Measurements from ENCODE around the gene SEL1L3. TPM values are rescaled to one million over a fixed set of nuclear protein-coding genes. Genes with fewer than 3 reads are reported as not detected.

SEL1L3 gene
- total and polyA plus RNA-seq, 9 of the 15 experiments (the other 6 are each of a cell fraction or from before 2014, with no cell fraction given): 10.0 to 44.3 (median 21.6) TPM

GRCh38 chr4:25847329-25847728 is 15.5 kb downstream of the SEL1L3 start:
- CTCF ChIA-PET (ENCODE audit: low intra/inter-chr PET ratio): no interaction called here
- H3K4me1 ChIP-seq (replicated peaks in 1 of 2; ENCODE audit: control insufficient read depth in 2 of 2, insufficient read depth in 2 of 2, low read length in 2 of 2): peaks cover 0 to 12% of the 10 kb centered on the region in 2 experiments; a peak in 4 of 5 replicates
- no peak overlapping the region for H3K4me2 ChIP-seq (ENCODE audit: insufficient read depth, low read length)
- no peaks in the 10 kb centered on the region for H3K9me1 ChIP-seq (ENCODE audit: control insufficient read depth, insufficient read depth, low read length)
- H4K20me1 ChIP-seq (replicated peaks; ENCODE audit: control insufficient read depth, insufficient read depth, low read length): peaks cover 12% of the 10 kb centered on the region; the same call in 1 of the 2 replicates
- no peak overlapping the region for H2AFZ ChIP-seq (ENCODE audit: low read depth, low read length)
- H3K9ac ChIP-seq (ENCODE audit: insufficient read depth in 1 of 2, low read depth in 2 of 2, low read length in 2 of 2): no peak overlapping the region
- no peak for FAIRE-seq
- whole genome bisulfite sequencing (ENCODE audit: insufficient coverage, low coverage, missing lambda C conversion rate): 87% methylated on average over 7 of the region's 7 CpGs
- no peak overlapping the region for H3K27ac ChIP-seq (ENCODE audit: extremely low read depth, low read depth, low read length)
- POLR2A ChIA-PET: interaction anchor here (1.4 kb wide), 1 partner anchor 20 kb away, joined by 3 read pairs; no protein-coding TSS in a partner anchor
- no peak overlapping the region for H3K4me3 ChIP-seq
- in situ Hi-C loops (cut with MboI) (no loop called here), intact Hi-C loops (cut with micrococcal nuclease) (no loop called here)
- BruUV-seq (replicated peaks): no TSS peak
- H3K36me3 ChIP-seq (ENCODE audit: control insufficient read depth, insufficient read depth, low read length): peaks cover 15% of the 10 kb centered on the region; the same call in 2 of the 3 replicates
- ATAC-seq: no peak
- peaks cover 23% of the 10 kb centered on the region; the same call in 2 of the 3 replicates for H3K79me2 ChIP-seq (ENCODE audit: control insufficient read depth, insufficient read depth, low read length)
- H3K27me3 ChIP-seq (ENCODE audit: control insufficient read depth in 2 of 2, insufficient read depth in 2 of 2, low read length in 2 of 2): no peaks in the 10 kb centered on the region
- no peak for TF ChIP-seq ZEB2 (IDR thresholded peaks at IDR 0.05)
- TF ChIP-seq ZBTB26 (CRISPR knock-in tag; IDR thresholded peaks at IDR 0.05): no peak
- no peak for TF ChIP-seq ZNF586 (CRISPR knock-in tag; conservative IDR thresholded peaks at IDR 0.05)
- no peak for TF ChIP-seq RUNX1 (IDR thresholded peaks at IDR 0.05; ENCODE audit: low read depth)
- TF ChIP-seq ZNF197 (CRISPR knock-in tag; IDR thresholded peaks at IDR 0.05; ENCODE audit: low read depth): no peak
- TF ChIP-seq ZNF511 (CRISPR knock-in tag; IDR thresholded peaks at IDR 0.05): no peak
- no peak for TF ChIP-seq JUNB (CRISPR knock-in tag; conservative IDR thresholded peaks at IDR 0.05)
- no peak for TF ChIP-seq PRPF4 (IDR thresholded peaks at IDR 0.05; ENCODE audit: insufficient read depth, low read depth, low read length, poor library complexity, severe bottlenecking)
- TF ChIP-seq SETDB1 (IDR thresholded peaks at IDR 0.05; ENCODE audit: low read length): no peak
- TF ChIP-seq ZC3H4 (CRISPR knock-in tag; IDR thresholded peaks at IDR 0.05; ENCODE audit: borderline replicate concordance): no peak
- no peak for TF ChIP-seq SFPQ (IDR thresholded peaks at IDR 0.05; ENCODE audit: low read depth, low read length)
- TF ChIP-seq HDAC3 (IDR thresholded peaks at IDR 0.05; ENCODE audit: borderline replicate concordance, partially characterized antibody): no peak
- no peak for TF ChIP-seq ASH1L (IDR thresholded peaks at IDR 0.05; ENCODE audit: borderline replicate concordance, low read depth, partially characterized antibody)
- TF ChIP-seq GTF2F1 (IDR thresholded peaks at IDR 0.05; ENCODE audit: low read depth, low read length): no peak
- TF ChIP-seq FOXP4 (CRISPR knock-in tag; IDR thresholded peaks at IDR 0.05; ENCODE audit: borderline replicate concordance): no peak
- H3K9me3 ChIP-seq (replicated peaks; ENCODE audit: control insufficient read depth, insufficient read depth, low read depth, low read length): no peaks in the 10 kb centered on the region
- DNase-seq (ENCODE audit: extremely low read depth in 1 of 4, low spot score in 3 of 4): no peak
